ENCODE measurements around the gene RAD51B.

RAD51B gene

GRCh38 chr14:67917006-67917405 is 97.4 kb downstream of the RAD51B start (continued):
- TF ChIP-seq ZNF280C (tag by site-specific recombination; IDR thresholded peaks at IDR 0.05): no peak
- no peak for TF ChIP-seq ZNF664 (tag by site-specific recombination; IDR thresholded peaks at IDR 0.05)
- TF ChIP-seq ZNF704 (tag by site-specific recombination; IDR thresholded peaks at IDR 0.05): no peak

- H3K27ac ChIP-seq (ENCODE audit: extremely low read depth, low read depth, low read length): no peak overlapping the region
- peaks cover 16% of the 10 kb centered on the region for H3K4me1 ChIP-seq (ENCODE audit: control insufficient read depth, insufficient read depth, low read length)
- H3K36me3 ChIP-seq (ENCODE audit: control insufficient read depth in 2 of 2, insufficient read depth in 1 of 2, low read length in 2 of 2): no peaks in the 10 kb centered on the region
- ChIA-PET POLR2A (no interaction called here), CTCF (interaction anchor here (0.7 to 1.3 kb wide), 4 partner anchors 9 to 925 kb away, joined by 3 to 6 read pairs (median 3); no protein-coding TSS in a partner anchor)
- no peak overlapping the region for H3K4me3 ChIP-seq (ENCODE audit: low read depth, low read length)
- H3K9me3 ChIP-seq (ENCODE audit: control insufficient read depth, insufficient read depth, low read depth, low read length): no peaks in the 10 kb centered on the region
- TF ChIP-seq ZBTB48 (tag by site-specific recombination; IDR thresholded peaks at IDR 0.05) (peak; percentile 31; the same call in 1 of the 2 replicates), MZF1 (tag by site-specific recombination; IDR thresholded peaks at IDR 0.05; ENCODE audit: borderline replicate concordance) (no peak)
Measured at GRCh38 chr14:67918838-67919237, 99.3 kb downstream of the RAD51B start.

- H3K9me3 ChIP-seq (ENCODE audit: control insufficient read depth, insufficient read depth, low read depth, low read length): no peaks in the 10 kb centered on the region
- H3K27ac ChIP-seq (ENCODE audit: extremely low read depth, low read depth, low read length): no peak overlapping the region
- H3K36me3 ChIP-seq (ENCODE audit: control insufficient read depth in 2 of 2, insufficient read depth in 1 of 2, low read length in 2 of 2): no peaks in the 10 kb centered on the region
- ChIA-PET POLR2A (no interaction called here), CTCF (interaction anchor here (0.7 to 1.3 kb wide), 3 partner anchors 8 to 925 kb away, joined by 3 to 6 read pairs (median 3); no protein-coding TSS in a partner anchor)
- H3K4me3 ChIP-seq (ENCODE audit: low read depth, low read length): no peak overlapping the region
- TF ChIP-seq BCL11A (tag by site-specific recombination; IDR thresholded peaks at IDR 0.05; ENCODE audit: low read depth) (no peak), ZNF596 (tag by site-specific recombination; IDR thresholded peaks at IDR 0.05) (no peak), REPIN1 (tag by site-specific recombination; IDR thresholded peaks at IDR 0.05; ENCODE audit: low read depth) (no peak), TRIM28 (IDR thresholded peaks at IDR 0.05; ENCODE audit: borderline replicate concordance, low read length) (0 out of 2 replicates have a peak, but pooled peaks have one; percentile 28)
- peaks cover 16% of the 10 kb centered on the region for H3K4me1 ChIP-seq (ENCODE audit: control insufficient read depth, insufficient read depth, low read length)
Measured at GRCh38 chr14:67919259-67920032, 99.9 kb downstream of the RAD51B start.

- Histone ChIP-seq H3K27ac (ENCODE audit: extremely low read depth, low read depth, low read length) (no peak overlapping the region), H3K4me3 (ENCODE audit: low read depth, low read length) (no peak overlapping the region), H3K9me3 (ENCODE audit: control insufficient read depth, insufficient read depth, low read depth, low read length) (no peaks in the 10 kb centered on the region), H3K4me1 (ENCODE audit: control insufficient read depth, insufficient read depth, low read length) (no peaks in the 10 kb centered on the region), H3K36me3 (ENCODE audit: control insufficient read depth in 2 of 2, insufficient read depth in 1 of 2, low read length in 2 of 2) (no peaks in the 10 kb centered on the region)
- CTCF ChIA-PET: interaction anchor here (1.7 kb wide), 1 partner anchor 898 kb away, joined by 7 read pairs; no protein-coding TSS in a partner anchor
- POLR2A ChIA-PET: no interaction called here
- TF ChIP-seq ZBTB1 (tag by site-specific recombination; IDR thresholded peaks at IDR 0.05): no peak
- no peak for TF ChIP-seq ZNF548 (tag by site-specific recombination; IDR thresholded peaks at IDR 0.05)
- TF ChIP-seq SP7 (tag by site-specific recombination; IDR thresholded peaks at IDR 0.05): no peak
- TF ChIP-seq ZNF157 (tag by site-specific recombination; IDR thresholded peaks at IDR 0.05): no peak
- no peak for TF ChIP-seq SETDB1 (IDR thresholded peaks at IDR 0.05; ENCODE audit: insufficient read length, low read length)
- no peak for TF ChIP-seq ZEB2 (tag by site-specific recombination; IDR thresholded peaks at IDR 0.05)
- no peak for TF ChIP-seq ZNF146 (tag by site-specific recombination; IDR thresholded peaks at IDR 0.05)
- no peak for TF ChIP-seq YY2 (tag by site-specific recombination; IDR thresholded peaks at IDR 0.05)
- no peak for TF ChIP-seq BCL6B (tag by site-specific recombination; IDR thresholded peaks at IDR 0.05)
- no peak for TF ChIP-seq ZXDB (tag by site-specific recombination; IDR thresholded peaks at IDR 0.05)
- no peak for TF ChIP-seq ZNF707 (tag by site-specific recombination; IDR thresholded peaks at IDR 0.05)
- TF ChIP-seq ZNF311 (tag by site-specific recombination; IDR thresholded peaks at IDR 0.05; ENCODE audit: borderline replicate concordance): no peak
- TF ChIP-seq MEIS1 (CRISPR knock-in tag; IDR thresholded peaks at IDR 0.05; ENCODE audit: borderline replicate concordance): no peak
- TF ChIP-seq KLF16 (tag by site-specific recombination; IDR thresholded peaks at IDR 0.05): no peak
- TF ChIP-seq ZNF791 (tag by site-specific recombination; IDR thresholded peaks at IDR 0.05): no peak
- TF ChIP-seq ZNF624 (tag by site-specific recombination; IDR thresholded peaks at IDR 0.05): no peak
Measured at GRCh38 chr14:67926821-67927220, 107.2 kb downstream of the RAD51B start.

Data from HEK293 (cell line).